NCI-H146 (cell line): Measurements from ENCODE around the gene SHQ1.
"Not testable (repeated sequence)": the region's sequence is repeated elsewhere in the genome, so short reads cannot be mapped to it uniquely, and the experiment has no call there.

Experiments
- DNase-seq: peaks from one replicate; lab custom pipeline; 2025; lab: John Stamatoyannopoulos, UW

The SHQ1 gene

GRCh38 chr3:72719137-72719536 is 129.1 kb downstream of the SHQ1 start:
- DNase-seq: no peak

- not testable (repeated sequence) for DNase-seq
Observed at GRCh38 chr3:72714135-72714534, 134.1 kb downstream of the SHQ1 start.

DNA sequence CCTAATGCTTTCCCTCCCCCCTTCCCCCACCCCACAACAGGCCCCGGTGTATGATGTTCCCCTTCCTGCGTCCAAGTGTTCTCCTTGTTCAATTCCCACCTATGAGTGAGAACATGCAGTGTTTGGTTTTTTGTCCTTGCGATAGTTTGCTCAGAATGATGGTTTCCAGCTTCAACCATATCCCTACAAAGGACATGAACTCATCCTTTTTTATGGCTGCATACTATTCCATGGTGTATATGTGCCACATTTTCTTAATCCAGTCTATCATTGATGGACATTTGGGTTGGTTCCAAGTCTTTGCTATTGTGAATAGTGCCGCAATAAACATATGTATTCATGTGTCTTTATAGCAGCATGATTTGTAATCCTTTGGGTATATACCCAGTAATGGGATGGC is 137.8 kb downstream of the SHQ1 start:
- not testable (repeated sequence) for DNase-seq

- no peak for DNase-seq
Observed at GRCh38 chr3:72708441-72708840, 139.8 kb downstream of the SHQ1 start.

- DNase-seq: no peak
Observed at GRCh38 chr3:72702997-72703396, 145.2 kb downstream of the SHQ1 start.

GRCh38 chr3:72702390-72702789 is 145.9 kb downstream of the SHQ1 start:
- DNase-seq: no peak

GRCh38 chr3:72700106-72700505 is 148.1 kb downstream of the SHQ1 start:
- DNase-seq: no peak

DNA sequence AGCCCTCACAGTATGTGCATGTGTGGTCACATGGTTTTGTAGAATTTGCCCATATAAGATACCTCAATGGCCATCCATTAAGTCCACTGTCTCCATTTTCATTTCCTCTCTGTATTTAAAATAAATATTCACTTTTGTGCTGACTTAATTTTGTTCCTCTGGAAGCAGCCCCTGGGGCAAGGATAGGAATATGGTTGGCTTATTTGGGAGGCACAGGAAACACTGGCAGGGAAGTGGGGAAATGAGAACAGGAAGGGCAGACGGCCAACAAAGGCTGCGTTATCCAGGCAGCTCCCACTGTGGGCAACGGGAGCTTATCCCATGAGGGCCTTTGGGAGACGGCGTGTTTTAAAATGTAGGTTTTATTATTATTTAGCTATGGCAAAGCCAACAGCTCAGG is 148.6 kb downstream of the SHQ1 start:
- DNase-seq: no peak
